Skeletal muscle tissue (tissue), 4 donors: ENCODE results near the gene RPS19. TPM values are rescaled to one million over a fixed set of nuclear protein-coding genes. Genes with fewer than 3 reads are reported as not detected.

Experiments
- H3K27ac ChIP-seq: one replicate; pipeline ENCODE4 v1.7.0; 2013; ENCODE audit warnings: mild to moderate bottlenecking, low read depth, low read length, inconsistent platforms
- H3K27me3 ChIP-seq, 3 donors: one replicate each; pipeline ENCODE4 v1.7.0; 2013; ENCODE audit warnings: low read length in 3 of 3; ENCODE audit not compliant: control insufficient read depth in 3 of 3, insufficient read depth in 3 of 3
- H3K36me3 ChIP-seq, 3 donors: one replicate each; pipeline ENCODE4 v1.7.0; 2013; ENCODE audit warnings: low read length in 3 of 3; ENCODE audit not compliant: control insufficient read depth in 3 of 3, insufficient read depth in 3 of 3
- H3K4me1 ChIP-seq, 3 donors: one replicate each; pipeline ENCODE4 v1.7.0; 2013; ENCODE audit warnings: low read length in 3 of 3, mild to moderate bottlenecking in 3 of 3; ENCODE audit not compliant: control insufficient read depth in 3 of 3, insufficient read depth in 3 of 3
- H3K4me3 ChIP-seq, 3 donors: one replicate each; pipeline ENCODE4 v1.7.0; 2013; ENCODE audit warnings: low read length in 3 of 3
- H3K9ac ChIP-seq, 3 donors: one replicate each; pipeline ENCODE4 v1.7.0; 2013; ENCODE audit warnings: low read length in 3 of 3, mild to moderate bottlenecking in 3 of 3, moderate library complexity in 2 of 3, low read depth in 1 of 3
- H3K9me3 ChIP-seq, 3 donors: one replicate each; pipeline ENCODE4 v1.7.0; 2013; ENCODE audit warnings: low read length in 3 of 3; ENCODE audit not compliant: control insufficient read depth in 3 of 3
- total RNA-seq: library from RNA; depleted of rRNA; stranded (reverse); fragments of >200 nt; gene quantifications from one replicate; pipeline ENCODE4 v1.2.3, GENCODE V29; 2014
- donor health status: Osteomylitis.

Gene RPS19
- total RNA-seq, 1 donor from 2014 or later, result 455 TPM

GRCh38 chr19:41886761-41887710 is 27.0 kb downstream of the RPS19 start:
- Histone ChIP-seq H3K9ac (no peak overlapping the region), H3K27me3 (no peaks in the 10 kb centered on the region), H3K27ac (no peak overlapping the region), H3K9me3 (no peaks in the 10 kb centered on the region), H3K36me3 (peaks cover 4 to 13% (median 10%) of the 10 kb centered on the region in 3 donors), H3K4me1 (peaks cover 17 to 31% (median 26%) of the 10 kb centered on the region in 3 donors), H3K4me3 (no peak overlapping the region)

GRCh38 chr19:41887711-41888382 is 27.8 kb downstream of the RPS19 start:
- Histone ChIP-seq H3K27me3 (no peaks in the 10 kb centered on the region), H3K9ac (no peak overlapping the region), H3K9me3 (no peaks in the 10 kb centered on the region), H3K36me3 (peaks cover 12 to 18% (median 14%) of the 10 kb centered on the region in 3 donors), H3K4me3 (no peak overlapping the region), H3K27ac (no peak overlapping the region), H3K4me1 (peaks cover 10 to 25% (median 20%) of the 10 kb centered on the region in 3 donors)

DNA sequence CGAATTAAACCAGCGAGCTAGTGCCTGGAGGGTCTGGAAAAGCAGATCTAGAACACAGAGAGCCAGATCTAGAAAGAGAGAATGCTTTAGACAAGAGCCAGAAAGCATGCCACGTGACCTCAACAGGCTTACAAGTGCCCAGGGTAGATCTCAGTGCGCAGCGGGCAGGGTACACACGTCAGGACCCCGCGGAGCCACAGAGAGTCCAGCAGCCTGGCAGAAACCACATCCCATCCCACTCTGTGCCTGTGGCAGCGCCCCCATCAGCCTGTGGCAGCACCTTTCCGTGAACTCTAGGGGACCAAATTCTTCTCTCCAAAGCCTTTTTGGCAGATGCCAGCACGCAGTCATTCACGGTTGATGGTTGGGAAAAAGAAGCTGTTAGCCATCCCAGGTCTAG is 28.9 kb downstream of the RPS19 start:
- no peaks in the 10 kb centered on the region for H3K9me3 ChIP-seq
- H3K4me1 ChIP-seq, result peaks cover 7 to 20% (median 15%) of the 10 kb centered on the region in 3 donors
- no peak overlapping the region for H3K9ac ChIP-seq
- H3K4me3 ChIP-seq, result no peak overlapping the region
- H3K27ac ChIP-seq, result no peak overlapping the region
- peaks cover 12 to 20% (median 14%) of the 10 kb centered on the region in 3 donors for H3K36me3 ChIP-seq
- no peaks in the 10 kb centered on the region for H3K27me3 ChIP-seq

- H3K27me3 ChIP-seq, result no peaks in the 10 kb centered on the region
- H3K9me3 ChIP-seq, result no peaks in the 10 kb centered on the region
- no peak overlapping the region for H3K4me3 ChIP-seq
- H3K36me3 ChIP-seq, result peaks cover 12 to 27% (median 19%) of the 10 kb centered on the region in 3 donors
- H3K4me1 ChIP-seq, result peaks cover 2 to 13% (median 10%) of the 10 kb centered on the region in 3 donors
- H3K27ac ChIP-seq, result no peak overlapping the region
- H3K9ac ChIP-seq, result peak overlapping the region in 1 of 3 donors; percentile 3
These were observed 29.8 kb downstream of the RPS19 start for GRCh38 chr19:41889896-41890295.

- Histone ChIP-seq H3K27ac (no peak overlapping the region), H3K4me1 (peaks cover 0 to 8% (median 6%) of the 10 kb centered on the region in 3 donors), H3K36me3 (peaks cover 21 to 36% (median 29%) of the 10 kb centered on the region in 3 donors)
These were observed 30.9 kb downstream of the RPS19 start for GRCh38 chr19:41890936-41891335.

DNA sequence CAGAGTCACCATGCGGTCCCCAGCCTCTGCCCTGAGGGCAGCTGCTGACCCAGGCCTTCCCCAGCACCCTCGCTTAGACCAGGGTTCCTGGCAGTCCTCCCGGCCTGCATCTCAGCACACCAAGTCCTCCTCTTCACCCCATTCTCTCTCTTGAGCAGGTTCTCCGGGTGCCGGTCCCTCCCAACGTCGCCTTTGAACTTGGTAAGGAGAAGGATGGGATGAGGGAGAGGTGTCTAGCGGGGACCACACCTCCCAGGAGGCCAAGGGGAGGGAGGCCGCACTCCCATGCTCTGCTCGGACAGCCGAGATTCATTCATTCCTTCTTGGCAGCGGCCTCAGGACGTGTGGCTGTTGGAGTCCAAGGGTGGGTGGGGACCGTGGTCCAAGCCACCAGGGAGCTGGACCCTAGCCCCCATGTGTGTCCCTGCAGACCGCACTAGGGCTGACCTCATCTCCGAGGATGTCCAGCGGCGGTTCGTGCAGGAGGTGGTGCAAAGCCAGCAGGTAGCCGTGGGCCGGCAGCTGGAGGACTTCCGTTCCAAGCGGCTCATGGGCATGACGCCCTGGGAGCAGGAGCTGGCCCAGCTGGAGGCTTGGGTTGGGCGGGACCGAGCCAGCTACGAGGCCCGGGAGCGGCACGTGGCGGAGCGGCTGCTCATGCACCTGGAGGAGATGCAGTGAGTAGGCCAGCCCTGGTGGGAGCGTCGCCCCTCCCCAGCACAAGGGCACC is 32.3 kb downstream of the RPS19 start:
- peaks cover 27 to 40% (median 33%) of the 10 kb centered on the region in 3 donors for H3K36me3 ChIP-seq
- peak overlapping the region in 1 of 3 donors; percentile 16 for H3K9ac ChIP-seq
- no peaks in the 10 kb centered on the region for H3K4me1 ChIP-seq
- no peaks in the 10 kb centered on the region for H3K27me3 ChIP-seq
- H3K9me3 ChIP-seq, result no peaks in the 10 kb centered on the region
- no peak overlapping the region for H3K27ac ChIP-seq
- H3K4me3 ChIP-seq, result no peak overlapping the region

More at GRCh38 chr19:41890936-41891335, 30.9 kb downstream of the RPS19 start:
- Histone ChIP-seq H3K9ac (no peak overlapping the region), H3K9me3 (no peaks in the 10 kb centered on the region), H3K4me3 (no peak overlapping the region), H3K27me3 (no peaks in the 10 kb centered on the region)

GRCh38 chr19:41893899-41894298 is 33.8 kb downstream of the RPS19 start:
- no peak overlapping the region for H3K4me3 ChIP-seq
- peaks cover 38 to 46% (median 40%) of the 10 kb centered on the region in 3 donors for H3K36me3 ChIP-seq
- no peak overlapping the region for H3K9ac ChIP-seq
- no peaks in the 10 kb centered on the region for H3K9me3 ChIP-seq
- no peak overlapping the region for H3K27ac ChIP-seq
- no peaks in the 10 kb centered on the region for H3K4me1 ChIP-seq
- H3K27me3 ChIP-seq, result no peaks in the 10 kb centered on the region

- Histone ChIP-seq H3K4me3 (no peak overlapping the region), H3K9me3 (no peaks in the 10 kb centered on the region), H3K27ac (no peak overlapping the region), H3K36me3 (peaks cover 40 to 44% (median 42%) of the 10 kb centered on the region in 3 donors), H3K4me1 (no peaks in the 10 kb centered on the region), H3K27me3 (no peaks in the 10 kb centered on the region), H3K9ac (no peak overlapping the region)
These were observed 34.3 kb downstream of the RPS19 start for GRCh38 chr19:41894350-41894749.

GRCh38 chr19:41895745-41896580 is 35.9 kb downstream of the RPS19 start:
- H3K27me3 ChIP-seq, result no peaks in the 10 kb centered on the region
- no peak overlapping the region for H3K27ac ChIP-seq
- peaks cover 42 to 49% (median 48%) of the 10 kb centered on the region in 3 donors for H3K36me3 ChIP-seq
- no peaks in the 10 kb centered on the region for H3K4me1 ChIP-seq
- no peak overlapping the region for H3K9ac ChIP-seq
- no peaks in the 10 kb centered on the region for H3K9me3 ChIP-seq
- H3K4me3 ChIP-seq, result no peak overlapping the region
